Ovary (tissue), 9 donors: ENCODE data around the gene HSPA14. TPM values are rescaled to one million over a fixed set of nuclear protein-coding genes. Genes with fewer than 3 reads are reported as not detected.

Experiments
- DNase-seq, 5 donors: peaks; one replicate each; pipeline ENCODE4 v3.0.0-alpha.2; 2019 to 2020
- H3K27ac ChIP-seq, 2 donors: fragments of 200-600 bp; one replicate each; pipeline versions ENCODE4 v1.5.1 to v1.8.0; 2019 to 2022
- H3K27me3 ChIP-seq: fragments of 200-600 bp; one replicate; pipeline ENCODE4 v1.8.0; 2022
- H3K36me3 ChIP-seq: fragments of 200-600 bp; sonication (generic); one replicate; pipeline ENCODE4 v1.5.1; 2019
- H3K4me1 ChIP-seq: one replicate; pipeline ENCODE4 v1.8.1; 2013; ENCODE audit warnings: mild to moderate bottlenecking, moderate library complexity; ENCODE audit not compliant: insufficient read depth
- H3K4me3 ChIP-seq: fragments of 200-600 bp; sonication (generic); one replicate; pipeline ENCODE4 v1.5.1; 2017
- H3K9me3 ChIP-seq, 2 donors: fragments of 200-600 bp in 1 of 2; sonication (generic) in 1 of 2; one replicate each; pipeline versions ENCODE4 v1.5.1 to v1.8.1; 2013 to 2019; ENCODE audit warnings: mild to moderate bottlenecking in 1 of 2, moderate library complexity in 1 of 2
- EP300 ChIP-seq: sonication (generic); formaldehyde crosslinking; IDR thresholded peaks from one replicate; pipeline ENCODE4 v1.6.1; 2017; ENCODE audit warnings: antibody characterized with exemption
- POLR2A ChIP-seq: fragments of 450-650 bp; IDR thresholded peaks from one replicate; pipeline ENCODE4 v1.6.1; 2017; ENCODE audit warnings: antibody characterized with exemption, mild to moderate bottlenecking, moderate library complexity
- WGBS, 3 donors: extraction: QIAGEN DNeasy Blood & Tissue Kit in 1 of 3; methylation state at CpG; one replicate each; pipeline versions ENCODE4 v1.1.5 to v1.1.7; 2013 to 2017; 5-methylcytosine and 5-hydroxymethylcytosine counted together
- intact Hi-C, 4 donors: fragments of 100-400 bp; cut with DNase I; formaldehyde crosslinking; loops; one replicate each; pipeline versions ENCODE4 v1.11.0 to v1.15.1; 2022 to 2023
- polyA plus RNA-seq, 2 donors: library from polyadenylated mRNA; stranded (reverse); fragments of 200-250 nt in 1 of 2; fragments of 350-450 nt in 1 of 2; fragmentation: Illumina TruSeq in 1 of 2; extraction: RNeasy Lipid Tissue Mini Kit (QIAGEN cat#74804) in 1 of 2; gene quantifications; one replicate each; pipeline ENCODE4 v1.2.3, GENCODE V29; 2013 to 2014
- total RNA-seq, 7 donors: library from RNA; depleted of rRNA in 2 of 7; stranded (reverse); fragments of >200 nt in 2 of 7; fragmentation: NEBNext Ultra II Directional in 3 of 7; extraction: Animal tissue kit (Norgen Biotek cat#: 25700) in 3 of 7; gene quantifications; one replicate each; pipeline versions ENCODE4 v1.1.0 to v1.2.4, GENCODE V29; 2016 to 2023
- TF ChIP-seq, protein P1 (sequence below), 3 donors: fragments of 450-650 bp in 2 of 3; fragments of 200-600 bp in 1 of 3; IDR thresholded peaks; one replicate each; pipeline versions ENCODE4 v1.5.1 to v1.8.0; 2016 to 2022; ENCODE audit warnings: antibody characterized with exemption in 3 of 3, mild to moderate bottlenecking in 1 of 3
- donor health status: DM: no; HTN: no; CAD: no; lungs with moderate emphysema.
- donor health status: DM: no; HTN: no; CAD: no.
- donor health status: Bipolar disorder and iron deficiency.
- donor health status: DM: yes; HTN: yes; CAD: no.
- donor health status: DM: no; HTN: no; CAD: no.
- donor health status: DM: yes; HTN: yes; CAD: no.

The HSPA14 gene
- total and polyA plus RNA-seq, 9 donors = 7.5 to 13.6 (median 9.0) TPM

DNA sequence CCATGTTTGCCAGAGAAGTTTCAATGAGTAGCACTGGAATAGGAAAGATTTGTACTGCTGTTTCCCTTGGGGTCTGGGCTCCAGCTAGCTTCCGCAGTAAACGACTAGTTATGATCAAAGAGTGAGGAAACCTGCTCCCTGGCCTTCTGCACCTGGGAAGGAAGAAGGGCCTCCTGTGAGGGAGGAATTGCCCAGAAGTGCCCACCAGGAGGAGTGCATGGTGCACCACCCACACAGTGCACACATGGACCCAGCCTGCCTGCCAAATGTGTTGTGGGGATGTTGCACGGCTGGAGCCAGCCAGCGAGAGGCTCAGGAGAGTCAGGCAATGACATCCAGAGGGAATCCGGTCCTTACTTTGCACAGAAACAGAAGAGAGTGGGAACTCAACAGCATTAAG lies 36.4 kb upstream of the HSPA14 start:
- DNase-seq = peak in 2 of 5 donors; percentile 21 to 26
- no peak overlapping the region for H3K4me3 ChIP-seq

DNA sequence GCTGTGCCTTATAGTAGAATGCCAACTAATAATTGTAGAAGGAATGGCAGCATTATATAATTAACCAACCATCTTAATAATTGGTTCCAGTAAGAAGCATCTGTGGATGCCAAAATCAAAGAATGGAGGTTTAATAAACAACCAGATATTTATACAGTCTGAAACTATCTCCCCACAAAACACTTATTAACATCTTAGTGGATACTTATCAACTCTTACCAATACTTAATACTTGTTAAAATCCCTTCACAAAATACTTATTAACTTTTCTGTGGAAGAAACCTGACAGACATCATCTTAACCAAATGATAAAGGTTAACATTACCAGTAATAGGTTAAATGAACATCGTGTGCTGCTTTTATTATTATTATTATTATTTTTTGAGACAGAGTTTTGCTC lies 34.3 kb upstream of the HSPA14 start:
- WGBS, 3 donors = 38 to 74% (median 39%) methylated on average over 1 of the region's 1 CpG
- Histone ChIP-seq H3K27me3 (no peaks in the 10 kb centered on the region), H3K27ac (no peak overlapping the region), H3K9me3 (no peaks in the 10 kb centered on the region), H3K4me1 (no peaks in the 10 kb centered on the region), H3K36me3 (no peaks in the 10 kb centered on the region), H3K4me3 (no peak overlapping the region)
- intact Hi-C loops = no loop called here
- DNase-seq = no peak
- TF ChIP-seq EP300 (no peak), POLR2A (no peak)
- TF ChIP-seq, protein P1, sequence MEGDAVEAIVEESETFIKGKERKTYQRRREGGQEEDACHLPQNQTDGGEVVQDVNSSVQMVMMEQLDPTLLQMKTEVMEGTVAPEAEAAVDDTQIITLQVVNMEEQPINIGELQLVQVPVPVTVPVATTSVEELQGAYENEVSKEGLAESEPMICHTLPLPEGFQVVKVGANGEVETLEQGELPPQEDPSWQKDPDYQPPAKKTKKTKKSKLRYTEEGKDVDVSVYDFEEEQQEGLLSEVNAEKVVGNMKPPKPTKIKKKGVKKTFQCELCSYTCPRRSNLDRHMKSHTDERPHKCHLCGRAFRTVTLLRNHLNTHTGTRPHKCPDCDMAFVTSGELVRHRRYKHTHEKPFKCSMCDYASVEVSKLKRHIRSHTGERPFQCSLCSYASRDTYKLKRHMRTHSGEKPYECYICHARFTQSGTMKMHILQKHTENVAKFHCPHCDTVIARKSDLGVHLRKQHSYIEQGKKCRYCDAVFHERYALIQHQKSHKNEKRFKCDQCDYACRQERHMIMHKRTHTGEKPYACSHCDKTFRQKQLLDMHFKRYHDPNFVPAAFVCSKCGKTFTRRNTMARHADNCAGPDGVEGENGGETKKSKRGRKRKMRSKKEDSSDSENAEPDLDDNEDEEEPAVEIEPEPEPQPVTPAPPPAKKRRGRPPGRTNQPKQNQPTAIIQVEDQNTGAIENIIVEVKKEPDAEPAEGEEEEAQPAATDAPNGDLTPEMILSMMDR (IDR thresholded peaks at IDR 0.05) = no peak

More for the DNA sequence above, 36.4 kb upstream of the HSPA14 start:
- intact Hi-C loops = no loop called here
- Histone ChIP-seq H3K4me1 (no peaks in the 10 kb centered on the region), H3K36me3 (no peaks in the 10 kb centered on the region), H3K27me3 (no peaks in the 10 kb centered on the region), H3K27ac (no peak overlapping the region), H3K9me3 (no peaks in the 10 kb centered on the region)
- TF ChIP-seq, protein P1 (IDR thresholded peaks at IDR 0.05) = no peak
- TF ChIP-seq EP300 = no peak
- TF ChIP-seq POLR2A = no peak
- 29 to 43% (median 34%) methylated on average over 5 of the region's 5 CpGs for WGBS, 3 donors

DNA sequence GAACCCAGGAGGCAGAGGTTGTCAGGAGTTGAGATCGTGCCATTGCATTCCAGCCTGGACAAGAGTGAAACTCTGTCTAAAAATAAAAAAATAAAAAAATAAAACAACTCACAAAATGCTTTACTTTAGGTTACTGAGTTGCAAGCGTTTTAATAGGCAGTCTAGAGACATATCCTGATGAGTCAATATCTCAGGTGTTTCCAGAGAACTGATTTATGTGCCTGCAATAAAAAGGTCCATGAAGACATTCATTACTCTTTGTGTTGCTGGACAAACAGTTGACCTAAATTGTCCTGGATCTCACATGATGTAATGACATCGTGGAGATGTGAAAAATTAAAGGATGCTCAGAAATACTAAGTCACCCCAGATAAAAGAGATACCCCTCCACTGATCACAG lies 31.8 kb upstream of the HSPA14 start:
- no peak for TF ChIP-seq POLR2A
- TF ChIP-seq, protein P1 (IDR thresholded peaks at IDR 0.05) = no peak
- Histone ChIP-seq H3K4me3 (no peak overlapping the region), H3K4me1 (no peaks in the 10 kb centered on the region), H3K36me3 (no peaks in the 10 kb centered on the region), H3K27ac (no peak overlapping the region), H3K27me3 (no peaks in the 10 kb centered on the region), H3K9me3 (no peaks in the 10 kb centered on the region)
- DNase-seq = no peak
- WGBS, 3 donors = 68 to 71% (median 68%) methylated on average over 3 of the region's 3 CpGs
- intact Hi-C loops = no loop called here

DNA sequence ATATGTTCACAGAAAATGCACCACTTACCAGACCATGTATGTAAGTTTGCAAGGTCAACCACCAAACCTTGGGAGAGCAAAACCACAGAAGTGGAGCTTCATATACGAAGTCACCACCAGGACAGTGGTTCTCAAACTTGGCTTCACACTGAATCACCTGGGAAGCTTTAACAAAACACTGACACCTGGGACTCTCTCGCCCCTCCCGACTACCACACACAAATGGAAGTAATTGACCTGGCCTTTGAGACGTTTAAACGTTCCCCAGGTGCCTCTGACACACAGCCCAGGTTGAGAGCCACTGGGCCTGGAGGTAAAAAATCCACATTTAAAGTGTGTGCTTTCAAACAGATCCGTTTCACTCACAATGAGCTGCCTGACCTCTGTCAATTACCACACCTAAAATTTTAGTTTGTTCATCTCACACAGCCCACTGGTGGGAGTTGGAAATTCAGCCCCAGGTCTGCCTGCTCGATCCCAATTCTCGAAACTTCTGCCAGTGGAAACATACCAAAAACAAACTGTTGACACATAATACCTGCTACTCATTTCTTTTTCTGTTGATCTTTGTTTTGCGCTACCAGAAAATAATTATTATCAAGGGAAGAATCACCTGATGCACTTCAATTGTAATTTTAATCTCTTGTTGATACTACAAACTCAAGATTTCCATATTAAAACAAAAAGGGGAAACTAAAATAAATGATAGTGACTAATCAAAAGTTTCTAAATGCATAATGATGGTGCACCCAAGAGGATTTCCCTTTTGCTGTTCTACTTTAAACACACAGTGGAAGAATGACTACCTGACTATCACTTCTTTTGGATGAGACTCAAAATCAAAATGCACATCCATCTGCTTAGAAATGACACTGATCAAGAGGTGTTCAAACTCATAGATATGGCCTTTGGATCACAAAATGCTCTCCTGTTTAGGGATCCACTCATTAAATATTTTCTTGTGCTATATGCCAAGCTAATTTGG lies 26.8 kb upstream of the HSPA14 start:
- no peaks in the 10 kb centered on the region for H3K4me1 ChIP-seq
- H3K36me3 ChIP-seq = no peaks in the 10 kb centered on the region
- no peaks in the 10 kb centered on the region for H3K27me3 ChIP-seq
- H3K4me3 ChIP-seq = no peak overlapping the region
- H3K9me3 ChIP-seq = no peaks in the 10 kb centered on the region
- H3K27ac ChIP-seq = no peak overlapping the region
- intact Hi-C loops = loop anchor here in 1 of 4 donors (10.0 kb wide), 1 partner anchor 316 kb away; no protein-coding TSS in a partner anchor
- 65 to 75% (median 68%) methylated on average over 9 of the region's 9 CpGs for WGBS, 3 donors
- no peak for TF ChIP-seq EP300
- TF ChIP-seq POLR2A = no peak
- TF ChIP-seq, protein P1 (IDR thresholded peaks at IDR 0.05) = no peak
- no peak for DNase-seq
